ENCODE measurements around the gene GABRB3.

Gene GABRB3

GRCh38 chr15:26772154-26773066 lies at the start of gene GABRB3:
TSS of gene GABRB3 (minus strand) at chr15:26773066.
- H3K36me3 Mint-ChIP-seq (ENCODE audit: low read depth): no peaks in the 10 kb centered on the region
- peaks cover 3% of the 10 kb centered on the region for H3K4me1 Mint-ChIP-seq (ENCODE audit: low read depth)
- H3K27me3 Mint-ChIP-seq: peaks cover 49% of the 10 kb centered on the region
- H3K9me3 Mint-ChIP-seq: no peaks in the 10 kb centered on the region
- H3K4me3 Mint-ChIP-seq: no peak within 1 kb of the TSS
- H3K27ac Mint-ChIP-seq: no peak within 1 kb of the TSS

GRCh38 chr15:26807517-26808427 lies 34.9 kb upstream of the GABRB3 start:
- H3K27ac Mint-ChIP-seq: no peak overlapping the region
- H3K4me1 Mint-ChIP-seq (ENCODE audit: low read depth): no peaks in the 10 kb centered on the region
- H3K27me3 Mint-ChIP-seq: no peaks in the 10 kb centered on the region
- no peaks in the 10 kb centered on the region for H3K36me3 Mint-ChIP-seq (ENCODE audit: low read depth)
- no peak overlapping the region for H3K4me3 Mint-ChIP-seq
- peaks cover 5% of the 10 kb centered on the region for H3K9me3 Mint-ChIP-seq

- no peak overlapping the region for H3K4me3 Mint-ChIP-seq
- H3K27me3 Mint-ChIP-seq: no peaks in the 10 kb centered on the region
- H3K27ac Mint-ChIP-seq: no peak overlapping the region
- no peaks in the 10 kb centered on the region for H3K36me3 Mint-ChIP-seq (ENCODE audit: low read depth)
- no peaks in the 10 kb centered on the region for H3K4me1 Mint-ChIP-seq (ENCODE audit: low read depth)
- H3K9me3 Mint-ChIP-seq: no peaks in the 10 kb centered on the region
These were observed 33.7 kb upstream of the GABRB3 start for GRCh38 chr15:26806574-26806973.

GRCh38 chr15:26806151-26806550 lies 33.3 kb upstream of the GABRB3 start:
- H3K36me3 Mint-ChIP-seq (ENCODE audit: low read depth): no peaks in the 10 kb centered on the region
- H3K4me1 Mint-ChIP-seq (ENCODE audit: low read depth): no peaks in the 10 kb centered on the region
- H3K27me3 Mint-ChIP-seq: no peaks in the 10 kb centered on the region
- no peak overlapping the region for H3K27ac Mint-ChIP-seq
- H3K4me3 Mint-ChIP-seq: no peak overlapping the region
- no peaks in the 10 kb centered on the region for H3K9me3 Mint-ChIP-seq

- Mint-ChIP-seq H3K27me3 (no peaks in the 10 kb centered on the region), H3K4me3 (no peak overlapping the region), H3K36me3 (ENCODE audit: low read depth) (no peaks in the 10 kb centered on the region), H3K9me3 (no peaks in the 10 kb centered on the region), H3K4me1 (ENCODE audit: low read depth) (no peaks in the 10 kb centered on the region), H3K27ac (no peak overlapping the region)
These were observed 32.6 kb upstream of the GABRB3 start for GRCh38 chr15:26805470-26805869.

- Mint-ChIP-seq H3K4me3 (no peak overlapping the region), H3K9me3 (no peaks in the 10 kb centered on the region), H3K27ac (no peak overlapping the region), H3K36me3 (ENCODE audit: low read depth) (no peaks in the 10 kb centered on the region), H3K27me3 (no peaks in the 10 kb centered on the region), H3K4me1 (ENCODE audit: low read depth) (no peaks in the 10 kb centered on the region)
These were observed 31.4 kb upstream of the GABRB3 start for GRCh38 chr15:26804063-26804804.

- Mint-ChIP-seq H3K9me3 (peaks cover 15% of the 10 kb centered on the region), H3K4me3 (no peak overlapping the region), H3K36me3 (ENCODE audit: low read depth) (no peaks in the 10 kb centered on the region), H3K27me3 (no peaks in the 10 kb centered on the region), H3K27ac (no peak overlapping the region), H3K4me1 (ENCODE audit: low read depth) (no peaks in the 10 kb centered on the region)
These were observed 17.3 kb upstream of the GABRB3 start for GRCh38 chr15:26790118-26790517.

GRCh38 chr15:26781816-26782215 lies 8.9 kb upstream of the GABRB3 start:
- Mint-ChIP-seq H3K4me3 (no peak overlapping the region), H3K36me3 (ENCODE audit: low read depth) (no peaks in the 10 kb centered on the region), H3K27ac (no peak overlapping the region), H3K9me3 (peaks cover 5% of the 10 kb centered on the region), H3K4me1 (ENCODE audit: low read depth) (no peaks in the 10 kb centered on the region), H3K27me3 (peaks cover 3% of the 10 kb centered on the region)

GRCh38 chr15:26773917-26774316 lies 1.1 kb upstream of the GABRB3 start:
- H3K4me3 Mint-ChIP-seq: no peak overlapping the region
- peaks cover 52% of the 10 kb centered on the region for H3K27me3 Mint-ChIP-seq
- no peak overlapping the region for H3K27ac Mint-ChIP-seq
- H3K9me3 Mint-ChIP-seq: no peaks in the 10 kb centered on the region
- H3K4me1 Mint-ChIP-seq (ENCODE audit: low read depth): peaks cover 3% of the 10 kb centered on the region
- no peaks in the 10 kb centered on the region for H3K36me3 Mint-ChIP-seq (ENCODE audit: low read depth)

- Mint-ChIP-seq H3K27me3 (peaks cover 52% of the 10 kb centered on the region), H3K4me1 (ENCODE audit: low read depth) (peaks cover 3% of the 10 kb centered on the region), H3K27ac (no peak overlapping the region), H3K4me3 (no peak overlapping the region), H3K9me3 (no peaks in the 10 kb centered on the region), H3K36me3 (ENCODE audit: low read depth) (no peaks in the 10 kb centered on the region)
These were observed 406 bp upstream of the GABRB3 start for GRCh38 chr15:26773067-26773877.

- Mint-ChIP-seq H3K9me3 (no peaks in the 10 kb centered on the region), H3K27me3 (peaks cover 49% of the 10 kb centered on the region), H3K36me3 (ENCODE audit: low read depth) (no peaks in the 10 kb centered on the region), H3K27ac (no peak overlapping the region), H3K4me1 (ENCODE audit: low read depth) (peaks cover 3% of the 10 kb centered on the region), H3K4me3 (no peak overlapping the region)
These were observed 1.2 kb downstream of the GABRB3 start for GRCh38 chr15:26771578-26772153.

GRCh38 chr15:26771168-26771567 lies 1.7 kb downstream of the GABRB3 start:
- Mint-ChIP-seq H3K27me3 (peaks cover 49% of the 10 kb centered on the region), H3K4me1 (ENCODE audit: low read depth) (peaks cover 3% of the 10 kb centered on the region)

GRCh38 chr15:26767169-26767670 lies 5.6 kb downstream of the GABRB3 start:
- Mint-ChIP-seq H3K27ac (no peak overlapping the region), H3K36me3 (ENCODE audit: low read depth) (no peaks in the 10 kb centered on the region), H3K4me1 (ENCODE audit: low read depth) (no peaks in the 10 kb centered on the region)

More at GRCh38 chr15:26771168-26771567, 1.7 kb downstream of the GABRB3 start:
- no peak overlapping the region for H3K27ac Mint-ChIP-seq
- H3K9me3 Mint-ChIP-seq: no peaks in the 10 kb centered on the region
- H3K36me3 Mint-ChIP-seq (ENCODE audit: low read depth): no peaks in the 10 kb centered on the region
- H3K4me3 Mint-ChIP-seq: no peak overlapping the region

More at GRCh38 chr15:26767169-26767670, 5.6 kb downstream of the GABRB3 start:
- Mint-ChIP-seq H3K4me3 (no peak overlapping the region), H3K9me3 (peaks cover 6% of the 10 kb centered on the region), H3K27me3 (peaks cover 25% of the 10 kb centered on the region)

Data from stimulated activated naive CD8-positive, alpha-beta T cell treated with anti-CD3 and anti-CD28 coated beads, Interleukin-15, Interleukin-2, amounts not matched to agents 100 ng/mL and 50 ng/mL, for 24 hours (primary cell).